ENCODE data around the gene ATP1B1.

- TF ChIP-seq, protein P1, sequence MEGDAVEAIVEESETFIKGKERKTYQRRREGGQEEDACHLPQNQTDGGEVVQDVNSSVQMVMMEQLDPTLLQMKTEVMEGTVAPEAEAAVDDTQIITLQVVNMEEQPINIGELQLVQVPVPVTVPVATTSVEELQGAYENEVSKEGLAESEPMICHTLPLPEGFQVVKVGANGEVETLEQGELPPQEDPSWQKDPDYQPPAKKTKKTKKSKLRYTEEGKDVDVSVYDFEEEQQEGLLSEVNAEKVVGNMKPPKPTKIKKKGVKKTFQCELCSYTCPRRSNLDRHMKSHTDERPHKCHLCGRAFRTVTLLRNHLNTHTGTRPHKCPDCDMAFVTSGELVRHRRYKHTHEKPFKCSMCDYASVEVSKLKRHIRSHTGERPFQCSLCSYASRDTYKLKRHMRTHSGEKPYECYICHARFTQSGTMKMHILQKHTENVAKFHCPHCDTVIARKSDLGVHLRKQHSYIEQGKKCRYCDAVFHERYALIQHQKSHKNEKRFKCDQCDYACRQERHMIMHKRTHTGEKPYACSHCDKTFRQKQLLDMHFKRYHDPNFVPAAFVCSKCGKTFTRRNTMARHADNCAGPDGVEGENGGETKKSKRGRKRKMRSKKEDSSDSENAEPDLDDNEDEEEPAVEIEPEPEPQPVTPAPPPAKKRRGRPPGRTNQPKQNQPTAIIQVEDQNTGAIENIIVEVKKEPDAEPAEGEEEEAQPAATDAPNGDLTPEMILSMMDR (IDR thresholded peaks at IDR 0.05; ENCODE audit: low read depth, low read length, poor library complexity, severe bottlenecking) = no peak
- no peak for TF ChIP-seq EZH2phosphoT487 (IDR thresholded peaks at IDR 0.05; ENCODE audit: borderline replicate concordance, low read length)
Observed at GRCh38 chr1:169091480-169091941, 15.0 kb upstream of the ATP1B1 start.

Measured in DOHH2 (cell line).